Fibroblast of mammary gland (primary cell): ENCODE measurements around the gene SPOPL.

ENCODE experiments used
- DNase-seq: peaks from one replicate; pipeline ENCODE4 v3.0.0-alpha.2; 2010; ENCODE audit warnings: low read depth
- H3K4me3 ChIP-seq: 2 replicates; pipeline ENCODE4 v1.5.1; 2011; ENCODE audit warnings: low read depth, mild to moderate bottlenecking, low read length, moderate library complexity; ENCODE audit not compliant: control insufficient read depth
- TF ChIP-seq, protein P1 (sequence below): conservative IDR thresholded peaks from 2 replicates; pipeline ENCODE4 v1.5.1; 2011; ENCODE audit warnings: low read depth, low read length, inconsistent platforms; ENCODE audit not compliant: control insufficient read depth, insufficient read depth

SPOPL gene

DNA sequence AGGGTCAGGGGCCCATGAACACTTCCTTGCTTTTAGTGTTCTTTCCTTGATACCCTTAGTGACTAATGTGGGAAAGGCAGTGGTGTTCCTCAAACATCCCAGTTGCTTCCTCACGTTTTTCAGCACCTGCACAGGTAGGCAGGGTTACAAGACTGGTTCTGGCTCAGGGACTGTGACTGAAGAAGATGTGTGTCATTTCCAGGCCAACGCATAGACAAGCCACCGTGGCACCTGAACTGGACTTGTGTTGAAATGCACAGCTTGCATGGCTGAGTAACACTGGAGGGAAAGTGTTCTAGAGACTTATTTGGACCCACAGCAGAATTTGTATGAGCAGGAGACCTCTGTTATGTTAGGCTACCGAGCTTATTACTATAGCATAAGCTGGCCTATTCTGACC lies 107.9 kb downstream of the SPOPL start:
- no peak for DNase-seq
- TF ChIP-seq, protein P1, sequence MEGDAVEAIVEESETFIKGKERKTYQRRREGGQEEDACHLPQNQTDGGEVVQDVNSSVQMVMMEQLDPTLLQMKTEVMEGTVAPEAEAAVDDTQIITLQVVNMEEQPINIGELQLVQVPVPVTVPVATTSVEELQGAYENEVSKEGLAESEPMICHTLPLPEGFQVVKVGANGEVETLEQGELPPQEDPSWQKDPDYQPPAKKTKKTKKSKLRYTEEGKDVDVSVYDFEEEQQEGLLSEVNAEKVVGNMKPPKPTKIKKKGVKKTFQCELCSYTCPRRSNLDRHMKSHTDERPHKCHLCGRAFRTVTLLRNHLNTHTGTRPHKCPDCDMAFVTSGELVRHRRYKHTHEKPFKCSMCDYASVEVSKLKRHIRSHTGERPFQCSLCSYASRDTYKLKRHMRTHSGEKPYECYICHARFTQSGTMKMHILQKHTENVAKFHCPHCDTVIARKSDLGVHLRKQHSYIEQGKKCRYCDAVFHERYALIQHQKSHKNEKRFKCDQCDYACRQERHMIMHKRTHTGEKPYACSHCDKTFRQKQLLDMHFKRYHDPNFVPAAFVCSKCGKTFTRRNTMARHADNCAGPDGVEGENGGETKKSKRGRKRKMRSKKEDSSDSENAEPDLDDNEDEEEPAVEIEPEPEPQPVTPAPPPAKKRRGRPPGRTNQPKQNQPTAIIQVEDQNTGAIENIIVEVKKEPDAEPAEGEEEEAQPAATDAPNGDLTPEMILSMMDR: no peak
- H3K4me3 ChIP-seq: no peak overlapping the region

DNA sequence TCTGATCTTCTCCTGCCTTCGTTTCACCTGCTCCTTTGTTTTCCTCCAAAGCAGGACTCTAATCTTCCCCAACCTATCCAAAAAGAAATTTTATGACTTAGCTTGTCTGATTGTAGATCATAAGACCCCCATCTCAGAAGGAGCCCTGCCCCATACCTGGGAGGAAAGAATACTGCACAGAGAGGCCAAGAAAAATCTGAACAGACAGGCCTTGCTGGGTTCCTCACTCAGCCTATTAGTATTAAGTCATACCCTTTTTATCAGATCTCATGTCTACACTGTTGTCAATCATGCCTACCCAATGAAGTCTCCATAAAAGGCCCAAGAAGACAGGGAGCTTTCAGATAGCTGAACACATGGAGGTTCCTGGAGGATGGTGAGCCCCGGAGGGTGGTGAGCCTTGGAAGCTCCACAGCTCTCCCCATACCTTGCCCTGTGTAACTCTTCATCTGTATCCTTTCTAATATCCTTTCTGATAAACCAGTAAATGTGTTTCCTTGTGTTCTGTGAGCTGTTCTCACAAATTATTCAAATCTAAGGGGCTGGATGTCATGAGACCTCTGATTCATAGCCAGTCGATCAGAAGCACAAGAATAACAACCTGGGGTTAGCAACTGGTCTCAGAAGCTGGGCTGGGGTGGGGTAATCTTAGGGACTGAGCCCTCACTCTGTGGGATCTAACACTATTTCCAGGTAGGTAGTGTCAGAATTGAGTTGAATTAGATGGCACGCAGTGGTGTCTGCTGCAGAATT lies 108.8 kb downstream of the SPOPL start:
- no peak overlapping the region for H3K4me3 ChIP-seq
- TF ChIP-seq, protein P1: no peak
- DNase-seq: no peak

DNA sequence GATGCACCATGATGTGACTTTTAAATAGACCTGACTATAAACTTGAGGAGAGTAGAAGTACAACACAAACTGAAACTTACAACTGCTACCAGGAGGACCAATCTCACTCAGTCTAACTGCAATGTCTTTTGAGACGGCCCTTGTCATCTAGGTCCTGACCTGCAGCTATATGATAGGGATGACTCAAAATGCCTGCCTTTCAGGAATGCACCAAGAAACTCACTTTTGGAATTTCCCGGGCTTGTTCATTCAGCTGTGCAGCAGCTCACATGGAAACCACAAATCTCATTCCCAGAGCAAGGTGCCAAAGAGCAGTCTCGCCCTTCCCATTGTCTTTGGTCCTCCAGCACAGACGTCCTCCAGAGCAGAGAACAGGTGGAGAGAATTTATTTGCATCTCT lies 113.7 kb downstream of the SPOPL start:
- DNase-seq: peak; percentile 8
- TF ChIP-seq, protein P1: no peak

DNA sequence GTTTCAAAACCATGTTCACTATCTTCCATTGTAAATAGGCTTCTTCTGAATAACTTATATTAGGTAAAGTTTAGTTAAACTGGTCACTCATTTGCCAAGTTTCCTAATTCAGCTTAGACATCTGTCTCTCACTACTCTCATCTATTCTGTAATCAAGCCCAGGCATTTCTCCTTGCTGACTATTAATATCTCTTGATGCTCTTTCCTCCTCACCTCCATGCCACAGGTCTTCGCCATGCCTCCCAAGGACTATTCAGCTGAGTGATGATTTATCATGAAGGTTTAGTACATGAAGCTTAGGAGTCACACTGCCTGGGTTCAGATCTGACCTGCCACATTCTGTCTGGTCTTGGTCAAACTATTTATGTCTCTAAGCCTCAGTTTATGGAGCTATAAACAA lies 115.5 kb downstream of the SPOPL start:
- H3K4me3 ChIP-seq: no peak overlapping the region
- DNase-seq: no peak
- TF ChIP-seq, protein P1: no peak

More for the DNA sequence above, 113.7 kb downstream of the SPOPL start:
- H3K4me3 ChIP-seq: no peak overlapping the region

DNA sequence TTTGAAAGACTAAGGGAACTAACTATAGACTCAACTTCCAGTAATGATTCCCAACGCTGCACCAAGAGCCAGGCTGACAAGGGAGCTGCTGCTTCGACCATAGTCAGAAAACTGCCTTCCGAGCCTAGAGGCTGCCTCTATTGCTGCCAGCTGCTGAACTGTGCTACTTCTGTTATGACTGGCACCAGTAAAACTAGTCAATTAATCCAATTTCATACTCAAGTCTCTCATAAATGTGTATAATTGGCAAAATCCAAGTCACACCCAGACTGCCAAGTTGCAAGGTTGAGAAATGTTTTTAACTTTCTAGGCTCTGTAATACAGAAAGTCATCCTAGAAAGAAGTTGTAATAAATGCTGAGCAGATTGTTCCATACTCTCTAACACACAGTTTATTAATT lies 117.4 kb downstream of the SPOPL start:
- no peak overlapping the region for H3K4me3 ChIP-seq
- TF ChIP-seq, protein P1: no peak
- no peak for DNase-seq

DNA sequence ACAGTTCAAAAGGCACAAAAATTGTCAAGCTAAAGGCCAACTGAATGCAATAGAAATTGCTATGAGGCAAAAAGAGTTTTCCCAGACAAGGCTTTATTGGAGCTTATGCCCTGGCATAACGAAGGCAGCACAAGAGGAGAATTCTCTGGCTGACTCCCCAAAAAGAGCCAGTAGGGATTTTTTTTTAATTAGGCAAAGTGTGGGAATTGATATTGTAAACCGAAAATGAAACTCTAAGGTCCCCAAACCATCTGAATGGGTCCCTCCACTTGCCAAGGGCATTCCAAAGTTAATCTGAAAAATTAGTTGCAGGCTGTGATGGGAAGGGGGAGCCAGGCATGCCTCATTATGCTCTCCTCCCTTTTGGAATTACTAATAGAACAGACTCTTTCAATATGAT lies 118.9 kb downstream of the SPOPL start:
- no peak overlapping the region for H3K4me3 ChIP-seq
- no peak for DNase-seq
- TF ChIP-seq, protein P1: no peak
